Sigmoid colon (tissue), 7 donors: ENCODE measurements around the gene COBL. TPM values are rescaled to one million over a fixed set of nuclear protein-coding genes. Genes with fewer than 3 reads are reported as not detected.

ENCODE experiments used
- DNase-seq: peaks from one replicate; pipeline ENCODE4 v3.0.0-alpha.2; 2019
- H3K27ac ChIP-seq, 4 donors: fragments of 200-600 bp; sonication (generic); one replicate each; pipeline ENCODE4 v1.5.1; 2016 to 2019; ENCODE audit warnings: mild to moderate bottlenecking in 1 of 4
- H3K27me3 ChIP-seq, 3 donors: fragments of 200-600 bp; sonication (generic); one replicate each; pipeline ENCODE4 v1.5.1; 2019; ENCODE audit warnings: mild to moderate bottlenecking in 1 of 3
- H3K36me3 ChIP-seq, 4 donors: fragments of 200-600 bp; sonication (generic); one replicate each; pipeline ENCODE4 v1.5.1; 2016 to 2019
- H3K4me1 ChIP-seq, 4 donors: fragments of 200-600 bp; sonication (generic); one replicate each; pipeline ENCODE4 v1.5.1; 2017 to 2019
- H3K4me3 ChIP-seq, 4 donors: fragments of 200-600 bp; sonication (generic); one replicate each; pipeline ENCODE4 v1.5.1; 2017 to 2019; ENCODE audit warnings: mild to moderate bottlenecking in 2 of 4, moderate library complexity in 1 of 4
- H3K9me3 ChIP-seq, 4 donors: fragments of 200-600 bp in 3 of 4; sonication (generic) in 3 of 4; one replicate each; pipeline versions ENCODE4 v1.5.1 to v1.6.1; 2013 to 2019
- CTCF ChIP-seq, 4 experiments: fragments of 450-650 bp in 3 of 4; fragments of 200-600 bp in 1 of 4; IDR thresholded peaks; one replicate each; pipeline ENCODE4 v1.5.1; 2016 to 2019; ENCODE audit warnings: antibody characterized with exemption in 4 of 4, mild to moderate bottlenecking in 3 of 4, moderate library complexity in 2 of 4
- EP300 ChIP-seq, 4 donors: sonication (generic); formaldehyde crosslinking; IDR thresholded peaks; one replicate each; pipeline ENCODE4 v1.6.1; 2017; ENCODE audit warnings: antibody characterized with exemption in 4 of 4
- POLR2A ChIP-seq, 2 donors: fragments of 450-650 bp; IDR thresholded peaks; one replicate each; pipeline ENCODE4 v1.6.1; 2016; ENCODE audit warnings: antibody characterized with exemption in 2 of 2, mild to moderate bottlenecking in 2 of 2, moderate library complexity in 2 of 2
- POLR2AphosphoS5 ChIP-seq, 4 donors: sonication (generic); formaldehyde crosslinking; IDR thresholded peaks; one replicate each; pipeline ENCODE4 v1.6.1; 2017; ENCODE audit warnings: antibody characterized with exemption in 4 of 4
- WGBS, 2 donors: extraction: QIAGEN DNeasy Blood & Tissue Kit; methylation state at CpG; one replicate each; pipeline ENCODE4 v1.1.7; 2013; 5-methylcytosine and 5-hydroxymethylcytosine counted together
- intact Hi-C: fragments of 100-400 bp; cut with DNase I; formaldehyde crosslinking; loops from one replicate; pipeline ENCODE4 v1.15.1; 2023
- polyA plus RNA-seq, 3 donors: library from polyadenylated mRNA; stranded (reverse); fragments of 200-250 nt; gene quantifications; one replicate each; pipeline ENCODE4 v1.2.3, GENCODE V29; 2013
- total RNA-seq, 4 donors: library from RNA; depleted of rRNA; stranded (reverse); fragments of >200 nt; gene quantifications; one replicate each; pipeline ENCODE4 v1.1.0, GENCODE V29; 2016
- donor health status: healthy with polysubstance abuse.
- donor health status: Bipolar disorder and iron deficiency.
- donor health status: healthy.

The COBL gene
- total and polyA plus RNA-seq, 7 donors, result 3.0 to 27.6 (median 10.0) TPM

- 90 to 91% methylated on average over 14 of the region's 14 CpGs for WGBS, 2 donors
- intact Hi-C loops, result no loop called here
- Histone ChIP-seq H3K27ac (no peak overlapping the region), H3K9me3 (no peaks in the 10 kb centered on the region), H3K27me3 (no peaks in the 10 kb centered on the region), H3K36me3 (no peaks in the 10 kb centered on the region), H3K4me3 (no peak overlapping the region), H3K4me1 (no peaks in the 10 kb centered on the region)
- TF ChIP-seq CTCF (IDR thresholded peaks at IDR 0.05), result no peak
- TF ChIP-seq POLR2A (IDR thresholded peaks at IDR 0.05), result no peak
- no peak for TF ChIP-seq POLR2AphosphoS5 (IDR thresholded peaks at IDR 0.05)
- no peak for TF ChIP-seq EP300 (IDR thresholded peaks at IDR 0.05)
- no peak for DNase-seq
Observed at GRCh38 chr7:51053160-51053925, 263.3 kb downstream of the COBL start.

- intact Hi-C loops, result no loop called here
- no peak overlapping the region for H3K27ac ChIP-seq
- no peaks in the 10 kb centered on the region for H3K27me3 ChIP-seq
- no peaks in the 10 kb centered on the region for H3K9me3 ChIP-seq
- no peak for DNase-seq
- WGBS, 2 donors, result 67 to 71% methylated on average over 5 of the region's 5 CpGs
- H3K36me3 ChIP-seq, result no peaks in the 10 kb centered on the region
- H3K4me3 ChIP-seq, result no peak overlapping the region
- H3K4me1 ChIP-seq, result no peaks in the 10 kb centered on the region
- TF ChIP-seq EP300 (IDR thresholded peaks at IDR 0.05) (no peak), POLR2AphosphoS5 (IDR thresholded peaks at IDR 0.05) (no peak), CTCF (IDR thresholded peaks at IDR 0.05) (no peak), POLR2A (IDR thresholded peaks at IDR 0.05) (no peak)
Observed at GRCh38 chr7:51046482-51046881, 270.1 kb downstream of the COBL start.

GRCh38 chr7:51046103-51046466 lies 270.5 kb downstream of the COBL start:
- H3K4me1 ChIP-seq, result no peaks in the 10 kb centered on the region

GRCh38 chr7:51045319-51046102 lies 271.1 kb downstream of the COBL start:
- Histone ChIP-seq H3K4me1 (no peaks in the 10 kb centered on the region), H3K27me3 (no peaks in the 10 kb centered on the region), H3K9me3 (no peaks in the 10 kb centered on the region), H3K36me3 (no peaks in the 10 kb centered on the region), H3K27ac (no peak overlapping the region), H3K4me3 (no peak overlapping the region)
- intact Hi-C loops, result no loop called here
- TF ChIP-seq POLR2AphosphoS5 (IDR thresholded peaks at IDR 0.05) (no peak), EP300 (IDR thresholded peaks at IDR 0.05) (no peak)
- 70 to 83% methylated on average over 14 of the region's 14 CpGs for WGBS, 2 donors
- DNase-seq, result no peak

More at GRCh38 chr7:51046103-51046466, 270.5 kb downstream of the COBL start:
- Histone ChIP-seq H3K27me3 (no peaks in the 10 kb centered on the region), H3K27ac (no peak overlapping the region), H3K9me3 (no peaks in the 10 kb centered on the region), H3K36me3 (no peaks in the 10 kb centered on the region), H3K4me3 (no peak overlapping the region)
- TF ChIP-seq EP300 (IDR thresholded peaks at IDR 0.05), result no peak
- TF ChIP-seq POLR2A (IDR thresholded peaks at IDR 0.05), result no peak
- no peak for TF ChIP-seq CTCF (IDR thresholded peaks at IDR 0.05)
- TF ChIP-seq POLR2AphosphoS5 (IDR thresholded peaks at IDR 0.05), result no peak
- DNase-seq, result no peak
- 17 to 63% methylated on average over 4 of the region's 4 CpGs for WGBS, 2 donors
- intact Hi-C loops, result no loop called here

- Histone ChIP-seq H3K4me1 (no peaks in the 10 kb centered on the region), H3K36me3 (no peaks in the 10 kb centered on the region), H3K27ac (no peak overlapping the region), H3K27me3 (no peaks in the 10 kb centered on the region), H3K9me3 (no peaks in the 10 kb centered on the region), H3K4me3 (no peak overlapping the region)
- TF ChIP-seq EP300 (IDR thresholded peaks at IDR 0.05) (no peak), POLR2A (IDR thresholded peaks at IDR 0.05) (no peak), CTCF (IDR thresholded peaks at IDR 0.05) (no peak), POLR2AphosphoS5 (IDR thresholded peaks at IDR 0.05) (no peak)
- DNase-seq, result no peak
- 89 to 94% methylated on average over 14 of the region's 14 CpGs for WGBS, 2 donors
- intact Hi-C loops, result no loop called here
Observed at GRCh38 chr7:51043461-51043860, 273.1 kb downstream of the COBL start.
